K562 (cell line): ENCODE results near the gene ISY1. TPM values are rescaled to one million over a fixed set of nuclear protein-coding genes. Genes with fewer than 3 reads are reported as not detected.

Experiments
- ATF7 ChIP-seq: fragments of 450-650 bp; IDR thresholded peaks from 2 replicates; pipeline ENCODE4 v1.7.1; 2014; ENCODE audit warnings: mild to moderate bottlenecking, moderate library complexity
- CBX1 ChIP-seq: sonication (generic); IDR thresholded peaks from 2 replicates; pipeline ENCODE4 v1.6.1; 2016; ENCODE audit warnings: antibody characterized with exemption, low read depth, mild to moderate bottlenecking
- CBX2 ChIP-seq: fragments of 200-600 bp; sonication (generic); IDR thresholded peaks from one replicate; pipeline ENCODE4 v1.6.1; 2012; ENCODE audit warnings: mild to moderate bottlenecking, low read length, inconsistent platforms; ENCODE audit not compliant: insufficient read depth, poor library complexity, severe bottlenecking
- CEBPG ChIP-seq, 3 experiments: fragments of 200-800 bp in 1 of 3; sonication (Bioruptor generic) in 1 of 3; sonication (generic) in 1 of 3; formaldehyde crosslinking in 1 of 3; IDR thresholded peaks in 2 of 3; conservative IDR thresholded peaks in 1 of 3; 2 replicates each; pipeline versions ENCODE4 v1.6.1 to v1.8.0; 2016 to 2022; ENCODE audit warnings: missing compliant biosample characterization in 2 of 3, missing genetic modification characterization in 2 of 3, mild to moderate bottlenecking in 1 of 3, missing genetic modification reagents in 1 of 3
- CTCF ChIP-seq, 3 experiments: IDR thresholded peaks in 2 of 3; conservative IDR thresholded peaks in 1 of 3; 2 replicates each; pipeline ENCODE4 v1.5.1; 2011 to 2012; ENCODE audit warnings: low read length in 3 of 3, mild to moderate bottlenecking in 3 of 3, control low read depth in 2 of 3, improper control_type of control experiment in 1 of 3, inconsistent platforms in 1 of 3, low read depth in 1 of 3, mixed read lengths in 1 of 3, moderate library complexity in 1 of 3; ENCODE audit not compliant: insufficient read depth in 2 of 3
- EGR1 ChIP-seq: fragments of 450-650 bp; conservative IDR thresholded peaks from 2 replicates; pipeline ENCODE4 v1.6.1; 2017; ENCODE audit warnings: mild to moderate bottlenecking
- EHMT2 ChIP-seq: fragments of 450-650 bp; IDR thresholded peaks from 2 replicates; pipeline ENCODE4 v1.6.1; 2018; ENCODE audit warnings: antibody characterized with exemption
- ETV6 ChIP-seq, 3 experiments: fragments of 150-350 bp in 1 of 3; sonication (generic) in 1 of 3; formaldehyde crosslinking in 1 of 3; IDR thresholded peaks; 2 replicates each; pipeline versions ENCODE4 v1.6.1 to v1.8.0; 2014 to 2022; ENCODE audit warnings: borderline replicate concordance in 2 of 3, low read depth in 2 of 3, antibody characterized with exemption in 1 of 3, low read length in 1 of 3, mild to moderate bottlenecking in 1 of 3, missing genetic modification reagents in 1 of 3
- FOXP1 ChIP-seq: sonication (generic); formaldehyde crosslinking; IDR thresholded peaks from 2 replicates; pipeline ENCODE4 v1.8.0; 2022; ENCODE audit warnings: mild to moderate bottlenecking, missing genetic modification reagents
- GATAD2A ChIP-seq: fragments of 450-650 bp; IDR thresholded peaks from 2 replicates; pipeline ENCODE4 v1.6.1; 2017
- MECOM ChIP-seq: fragments of 250-450 bp; sonication (Bioruptor Pico); IDR thresholded peaks from 2 replicates; pipeline ENCODE4 v1.8.0; 2022; ENCODE audit warnings: inconsistent platforms
- POLR2AphosphoS2 ChIP-seq: IDR thresholded peaks from 2 replicates; pipeline ENCODE4 v1.6.1; 2012; ENCODE audit warnings: low read length, improper control_type of control experiment
- PPARD ChIP-seq: fragments of 250-450 bp; sonication (Bioruptor Pico); IDR thresholded peaks from 2 replicates; pipeline ENCODE4 v1.8.0; 2022; ENCODE audit warnings: inconsistent platforms, mild to moderate bottlenecking, moderate library complexity
- RB1 ChIP-seq: fragments of 450-650 bp; IDR thresholded peaks from 2 replicates; pipeline ENCODE4 v1.6.1; 2017; ENCODE audit warnings: low read depth, mild to moderate bottlenecking
- SAFB ChIP-seq: fragments of 200-400 bp; formaldehyde crosslinking; IDR thresholded peaks from 2 replicates; pipeline ENCODE4 v1.6.1; 2017; ENCODE audit warnings: low read depth, low read length, borderline replicate concordance
- XRCC3 ChIP-seq: fragments of 450-650 bp; IDR thresholded peaks from 2 replicates; pipeline ENCODE4 v1.6.1; 2017; ENCODE audit warnings: mild to moderate bottlenecking, moderate library complexity
- XRCC4 ChIP-seq: IDR thresholded peaks from one replicate; pipeline ENCODE4 v1.6.1; 2011; ENCODE audit not compliant: insufficient read depth, insufficient read length; ENCODE audit errors: extremely low read depth
- ZBTB8A ChIP-seq: fragments of 450-650 bp; IDR thresholded peaks from 2 replicates; pipeline ENCODE4 v1.6.1; 2018; ENCODE audit warnings: mild to moderate bottlenecking, moderate library complexity; ENCODE audit not compliant: partially characterized antibody
- ZNF282 ChIP-seq: sonication (generic); formaldehyde crosslinking; IDR thresholded peaks from 2 replicates; pipeline ENCODE4 v1.8.1; 2023; ENCODE audit warnings: missing genetic modification reagents
- ZNF75A ChIP-seq: fragments of 450-650 bp; formaldehyde crosslinking; IDR thresholded peaks from 2 replicates; pipeline ENCODE4 v1.4.0; 2020; ENCODE audit warnings: mild to moderate bottlenecking
- polyA plus RNA-seq, 8 experiments: library from polyadenylated mRNA; depleted of rRNA in 4 of 8; stranded (reverse) in 5 of 8; unstranded in 3 of 8; fragments of >200 nt; fragmentation: Nextera tagmentation in 2 of 8; fragmentation: Illumina TruSeq in 1 of 8; extraction: Ambion mirVana in 2 of 8; extraction: Trizol in 1 of 8; gene quantifications; 2 replicates each; pipeline versions ENCODE4 v1.2.1 to v1.2.3, GENCODE V29; 2011 to 2014; ENCODE audit warnings: inconsistent platforms in 1 of 8, missing spikeins in 1 of 8
- total RNA-seq, 7 experiments: library from RNA; depleted of rRNA in 6 of 7; stranded (reverse); fragments of >200 nt in 6 of 7; fragmentation: Illumina TruSeq in 2 of 7; extraction: Trizol in 2 of 7; gene quantifications; 2 replicates each; pipeline versions ENCODE4 v1.2.1 to v1.2.3, GENCODE V29; 2011 to 2021; ENCODE audit warnings: low replicate concordance in 1 of 7
- TF ChIP-seq, protein P1 (sequence below): sonication (generic); formaldehyde crosslinking; IDR thresholded peaks from 2 replicates; pipeline ENCODE4 v1.8.0; 2022; ENCODE audit warnings: missing genetic modification reagents, mild to moderate bottlenecking, borderline replicate concordance
- TF ChIP-seq, protein P2 (sequence below), 2 experiments: fragments of 450-650 bp in 1 of 2; sonication (generic) in 1 of 2; formaldehyde crosslinking in 1 of 2; IDR thresholded peaks in 1 of 2; conservative IDR thresholded peaks in 1 of 2; 2 replicates each; pipeline versions ENCODE4 v1.6.1 to v1.8.1; 2016 to 2023; ENCODE audit warnings: mild to moderate bottlenecking in 2 of 2, moderate library complexity in 2 of 2, inconsistent platforms in 1 of 2, missing genetic modification reagents in 1 of 2
- TF ChIP-seq, protein P3 (sequence below): sonication (generic); formaldehyde crosslinking; IDR thresholded peaks from 2 replicates; pipeline ENCODE4 v1.9.0; 2022; ENCODE audit warnings: mild to moderate bottlenecking, missing genetic modification reagents

The ISY1 gene
- total and polyA plus RNA-seq, 9 of the 15 experiments (the other 6 are each of a cell fraction or from before 2014, with no cell fraction given): 23.5 to 50.0 (median 32.9) TPM

DNA sequence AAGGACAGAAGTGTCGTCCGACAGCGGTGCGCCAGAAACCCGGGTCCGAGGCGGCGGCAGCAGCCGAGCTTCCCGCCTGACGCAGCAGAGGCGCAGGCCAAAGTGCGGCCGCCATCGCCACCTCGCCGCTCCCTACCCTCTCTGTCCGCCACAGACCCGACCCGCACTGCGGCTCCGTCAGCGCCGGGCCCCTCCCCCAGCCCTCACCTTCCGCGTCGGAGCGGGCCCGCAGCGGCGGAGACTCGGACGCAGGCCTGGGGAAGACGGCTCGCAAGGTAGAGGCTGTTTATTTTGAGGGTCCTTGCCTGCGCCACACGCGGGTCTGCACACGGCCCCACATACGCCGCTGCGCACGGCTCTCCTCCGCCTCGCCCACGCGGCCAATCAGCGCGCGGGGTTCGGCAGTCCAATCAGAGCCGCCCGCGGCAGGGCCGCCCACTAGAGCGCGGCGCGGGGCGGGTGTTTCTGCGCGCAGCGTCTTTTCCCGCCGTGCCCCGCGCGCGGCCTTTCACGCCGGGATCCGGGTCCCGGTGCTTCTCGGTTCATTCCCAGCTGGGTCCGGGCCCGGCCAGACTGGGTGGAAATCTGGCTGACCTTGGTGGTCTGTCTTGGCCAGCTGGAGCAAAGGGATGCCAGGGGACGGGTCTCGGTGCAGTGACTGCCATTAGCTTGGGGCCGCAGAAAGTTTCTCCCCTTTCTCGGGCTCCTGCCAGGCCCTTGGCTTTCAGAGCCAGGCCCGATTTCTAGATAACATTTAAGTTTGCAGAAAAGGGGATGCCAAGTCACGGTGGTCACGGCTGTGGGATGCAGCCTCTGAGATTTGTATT lies 22.9 kb upstream of the ISY1 start, which contains the start of gene CNBP (continued):
- no peak for TF ChIP-seq XRCC3
- TF ChIP-seq MECOM (CRISPR knock-in tag): no peak
- TF ChIP-seq RB1: peak; percentile 47; the same call in 1 of the 2 replicates
- no peak for TF ChIP-seq GATAD2A
- TF ChIP-seq CEBPG (CRISPR knock-in tag; IDR thresholded peaks at IDR 0.05): no peak
- no peak for TF ChIP-seq CEBPG (tag; conservative IDR thresholded peaks at IDR 0.05 in 1 of 2, IDR thresholded peaks at IDR 0.05 in 1 of 2)
- TF ChIP-seq XRCC4: no peak
- TF ChIP-seq ATF7: peak; percentile 54; the same call in 1 of the 2 replicates
- peak; percentile 82; the same call in 1 of the 2 replicates for TF ChIP-seq FOXP1 (CRISPR knock-in tag)
- no peak for TF ChIP-seq ZNF282 (CRISPR knock-in tag)
- no peak for TF ChIP-seq PPARD (CRISPR knock-in tag)
- no peak for TF ChIP-seq CBX2
- no peak for TF ChIP-seq ETV6 (IDR thresholded peaks at IDR 0.05; ENCODE audit: borderline replicate concordance in 1 of 2, low read depth in 2 of 2, low read length in 1 of 2)
- TF ChIP-seq ETV6 (CRISPR knock-in tag; IDR thresholded peaks at IDR 0.05; ENCODE audit: borderline replicate concordance): no peak
- peak; percentile 87 for TF ChIP-seq EGR1
- no peak for TF ChIP-seq SAFB
- TF ChIP-seq POLR2AphosphoS2: no peak; the same call in 1 of the 2 replicates
- TF ChIP-seq, protein P1, sequence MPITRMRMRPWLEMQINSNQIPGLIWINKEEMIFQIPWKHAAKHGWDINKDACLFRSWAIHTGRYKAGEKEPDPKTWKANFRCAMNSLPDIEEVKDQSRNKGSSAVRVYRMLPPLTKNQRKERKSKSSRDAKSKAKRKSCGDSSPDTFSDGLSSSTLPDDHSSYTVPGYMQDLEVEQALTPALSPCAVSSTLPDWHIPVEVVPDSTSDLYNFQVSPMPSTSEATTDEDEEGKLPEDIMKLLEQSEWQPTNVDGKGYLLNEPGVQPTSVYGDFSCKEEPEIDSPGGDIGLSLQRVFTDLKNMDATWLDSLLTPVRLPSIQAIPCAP (CRISPR knock-in tag): no peak
- TF ChIP-seq ZNF75A (CRISPR knock-in tag): no peak
- no peak for TF ChIP-seq ZBTB8A
- TF ChIP-seq EHMT2: no peak
- TF ChIP-seq CTCF (IDR thresholded peaks at IDR 0.05 in 2 of 3, conservative IDR thresholded peaks at IDR 0.05 in 1 of 3; ENCODE audit: insufficient read depth in 2 of 3, low read depth in 1 of 3, low read length in 3 of 3): no peak
- TF ChIP-seq, protein P2, sequence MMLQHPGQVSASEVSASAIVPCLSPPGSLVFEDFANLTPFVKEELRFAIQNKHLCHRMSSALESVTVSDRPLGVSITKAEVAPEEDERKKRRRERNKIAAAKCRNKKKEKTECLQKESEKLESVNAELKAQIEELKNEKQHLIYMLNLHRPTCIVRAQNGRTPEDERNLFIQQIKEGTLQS (IDR thresholded peaks at IDR 0.05): no peak
- TF ChIP-seq, protein P2 (CRISPR knock-in tag; conservative IDR thresholded peaks at IDR 0.05): no peak
- TF ChIP-seq, protein P3, sequence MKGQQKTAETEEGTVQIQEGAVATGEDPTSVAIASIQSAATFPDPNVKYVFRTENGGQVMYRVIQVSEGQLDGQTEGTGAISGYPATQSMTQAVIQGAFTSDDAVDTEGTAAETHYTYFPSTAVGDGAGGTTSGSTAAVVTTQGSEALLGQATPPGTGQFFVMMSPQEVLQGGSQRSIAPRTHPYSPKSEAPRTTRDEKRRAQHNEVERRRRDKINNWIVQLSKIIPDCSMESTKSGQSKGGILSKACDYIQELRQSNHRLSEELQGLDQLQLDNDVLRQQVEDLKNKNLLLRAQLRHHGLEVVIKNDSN (CRISPR knock-in tag): peak; percentile 19; the same call in 1 of the 2 replicates
- TF ChIP-seq CBX1: peak; percentile 14; the same call in 1 of the 2 replicates
